Urinary bladder (tissue), 4 donors: ENCODE data around the gene BCL11A. TPM values are rescaled to one million over a fixed set of nuclear protein-coding genes. Genes with fewer than 3 reads are reported as not detected.

Experiments used
- DNase-seq: peaks from one replicate; pipeline ENCODE4 v3.0.0-alpha.2; 2015; ENCODE audit errors: extremely low spot score
- H3K27ac ChIP-seq: one replicate; pipeline ENCODE4 v1.5.1; 2013; ENCODE audit warnings: low read depth, mild to moderate bottlenecking, moderate library complexity
- H3K36me3 ChIP-seq: one replicate; pipeline ENCODE4 v1.6.1; 2013; ENCODE audit warnings: mild to moderate bottlenecking, moderate library complexity; ENCODE audit not compliant: insufficient read depth
- H3K4me1 ChIP-seq: one replicate; pipeline ENCODE4 v1.6.1; 2013; ENCODE audit warnings: mild to moderate bottlenecking, moderate library complexity; ENCODE audit not compliant: insufficient read depth
- H3K4me3 ChIP-seq: one replicate; pipeline ENCODE4 v1.5.1; 2013; ENCODE audit warnings: low read depth, low read length
- WGBS: extraction: QIAGEN DNeasy Blood & Tissue Kit; methylation state at CpG from one replicate; pipeline ENCODE4 v1.1.7; 2013; 5-methylcytosine and 5-hydroxymethylcytosine counted together
- polyA plus RNA-seq: library from polyadenylated mRNA; stranded (reverse); fragments of 200-250 nt; gene quantifications from one replicate; pipeline ENCODE4 v1.2.3, GENCODE V29; 2013
- total RNA-seq: library from RNA; depleted of rRNA; stranded (reverse); fragments of >200 nt; gene quantifications from one replicate; pipeline ENCODE4 v1.2.3, GENCODE V29; 2014
- donor health status: healthy with polysubstance abuse.
- donor health status: healthy.

The BCL11A gene
- total and polyA plus RNA-seq, 2 donors = 2.4 to 10.9 TPM

GRCh38 chr2:60547841-60548240, 5.6 kb downstream of the BCL11A start:
- H3K4me1 ChIP-seq = peaks cover 2% of the 10 kb centered on the region
- no peak overlapping the region for H3K27ac ChIP-seq

DNA sequence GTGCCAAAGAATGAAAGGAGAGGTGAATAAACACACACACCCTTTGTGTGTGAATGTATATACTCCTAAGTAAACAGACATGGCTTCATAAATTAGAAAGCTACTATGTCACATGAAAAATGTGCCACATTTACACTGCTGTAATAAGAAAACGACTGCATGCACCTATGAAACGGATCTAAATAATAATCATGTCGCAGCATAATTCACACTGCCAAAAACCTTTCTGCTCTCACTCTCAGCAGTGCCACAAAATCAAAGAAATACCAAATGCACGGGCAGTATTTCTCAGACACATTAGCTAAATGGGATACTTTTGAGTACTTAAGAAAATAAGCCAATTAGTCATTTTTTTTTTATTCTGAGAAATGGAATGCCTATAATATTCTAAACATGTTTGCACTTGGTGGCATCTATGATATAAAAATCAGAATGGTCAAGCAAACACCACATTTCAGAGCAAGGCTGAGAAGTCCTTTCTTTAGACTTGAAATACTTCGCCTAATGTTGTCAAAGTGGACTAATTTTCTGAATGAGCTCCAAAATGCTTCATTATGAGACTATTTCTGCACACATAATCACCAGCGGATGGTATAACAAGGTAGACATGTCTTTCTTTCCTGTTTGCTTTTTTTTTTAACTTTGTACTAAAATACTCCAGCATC, 6.6 kb downstream of the BCL11A start:
- no peaks in the 10 kb centered on the region for H3K36me3 ChIP-seq
- H3K4me3 ChIP-seq = no peak overlapping the region
- DNase-seq = no peak
- no peak overlapping the region for H3K27ac ChIP-seq
- H3K4me1 ChIP-seq = peaks cover 2% of the 10 kb centered on the region
- WGBS = 81% methylated on average over 6 of the region's 6 CpGs

More at GRCh38 chr2:60547841-60548240, 5.6 kb downstream of the BCL11A start:
- Histone ChIP-seq H3K4me3 (no peak overlapping the region), H3K36me3 (no peaks in the 10 kb centered on the region)
- no peak for DNase-seq

DNA sequence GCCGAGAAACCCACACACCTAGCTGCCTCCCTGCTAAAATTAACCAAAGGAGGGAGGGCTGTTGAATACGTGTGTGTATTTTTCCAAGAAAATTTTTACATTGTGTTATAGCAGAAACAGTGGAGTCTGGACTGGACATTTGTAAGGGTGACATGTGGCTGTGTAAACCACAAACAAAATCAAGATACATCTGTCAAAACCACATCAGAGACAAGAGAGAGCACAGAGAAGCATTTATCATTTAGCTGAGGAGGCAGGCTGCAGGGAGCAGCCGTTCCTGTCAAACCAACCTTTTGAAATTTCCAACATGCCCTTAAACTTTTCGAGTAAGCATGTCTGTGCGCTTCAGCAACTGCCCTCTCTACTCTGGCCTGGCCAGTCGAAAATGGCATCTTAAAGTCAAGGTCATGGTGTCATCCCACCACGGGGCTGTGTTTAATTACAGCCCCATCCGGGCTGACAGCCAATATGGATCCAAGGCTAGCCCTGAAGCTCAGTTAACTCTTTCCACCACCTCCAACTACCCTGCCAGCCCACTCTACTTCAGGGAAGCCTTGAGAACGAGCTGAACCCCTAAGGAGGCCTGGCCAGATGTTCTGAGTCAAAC, 8.4 kb downstream of the BCL11A start:
- peaks cover 2% of the 10 kb centered on the region for H3K36me3 ChIP-seq
- H3K4me3 ChIP-seq = no peak overlapping the region
- no peaks in the 10 kb centered on the region for H3K4me1 ChIP-seq
- no peak overlapping the region for H3K27ac ChIP-seq
- DNase-seq = no peak
- 52% methylated on average over 9 of the region's 9 CpGs for WGBS

- no peak for DNase-seq
- Histone ChIP-seq H3K4me1 (no peaks in the 10 kb centered on the region), H3K36me3 (peaks cover 2% of the 10 kb centered on the region), H3K27ac (no peak overlapping the region), H3K4me3 (no peak overlapping the region)
- WGBS = 69% methylated on average over 7 of the region's 7 CpGs
Observed at GRCh38 chr2:60544062-60544461, 9.4 kb downstream of the BCL11A start.

DNA sequence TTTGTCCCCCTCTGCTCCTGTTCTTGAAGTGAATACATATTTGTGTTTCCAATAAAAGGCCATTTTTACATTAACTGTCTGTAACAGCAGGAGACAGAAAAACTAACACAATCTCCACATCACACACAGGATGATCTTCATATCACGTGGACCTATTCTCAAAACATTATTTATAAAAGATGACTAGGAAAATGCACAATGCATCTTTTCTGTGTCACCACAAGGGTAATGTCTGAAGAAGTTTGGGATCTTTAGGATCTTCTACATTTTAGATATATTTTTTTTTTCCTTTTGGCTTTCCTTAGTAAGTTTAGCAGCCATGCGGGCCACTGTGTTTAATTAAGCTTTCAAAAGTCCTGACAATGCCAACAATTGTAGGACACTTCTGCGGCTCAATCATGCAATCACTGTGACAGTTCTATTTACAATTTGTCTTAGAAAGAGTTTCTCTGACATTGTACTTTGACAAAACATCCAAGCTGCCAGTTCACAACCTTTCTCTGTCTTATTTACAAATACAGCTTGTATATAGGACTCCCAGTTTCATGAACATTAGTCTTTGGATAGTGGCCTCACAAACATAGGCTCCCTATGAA, 12.3 kb downstream of the BCL11A start:
- Histone ChIP-seq H3K4me1 (no peaks in the 10 kb centered on the region), H3K27ac (no peak overlapping the region), H3K4me3 (no peak overlapping the region), H3K36me3 (peaks cover 2% of the 10 kb centered on the region)
- WGBS = 90% methylated on average over 3 of the region's 3 CpGs
- DNase-seq = no peak

GRCh38 chr2:60540074-60540473, 13.4 kb downstream of the BCL11A start:
- H3K27ac ChIP-seq = no peak overlapping the region
- no peak for DNase-seq
- no peaks in the 10 kb centered on the region for H3K4me1 ChIP-seq
- H3K4me3 ChIP-seq = no peak overlapping the region
- peaks cover 2% of the 10 kb centered on the region for H3K36me3 ChIP-seq
- 89% methylated on average over 2 of the region's 2 CpGs for WGBS

- peaks cover 2% of the 10 kb centered on the region for H3K36me3 ChIP-seq
- 96% methylated on average over 5 of the region's 5 CpGs for WGBS
- no peak overlapping the region for H3K4me3 ChIP-seq
- H3K27ac ChIP-seq = no peak overlapping the region
- no peaks in the 10 kb centered on the region for H3K4me1 ChIP-seq
- DNase-seq = no peak
Observed at GRCh38 chr2:60539140-60539539, 14.3 kb downstream of the BCL11A start.

GRCh38 chr2:60538101-60538500, 15.4 kb downstream of the BCL11A start:
- H3K27ac ChIP-seq = no peak overlapping the region
- peaks cover 2% of the 10 kb centered on the region for H3K36me3 ChIP-seq
- 87% methylated on average over 9 of the region's 9 CpGs for WGBS
- no peak for DNase-seq
- no peaks in the 10 kb centered on the region for H3K4me1 ChIP-seq
- H3K4me3 ChIP-seq = no peak overlapping the region

- H3K4me3 ChIP-seq = no peak overlapping the region
Observed at GRCh38 chr2:60536746-60537145, 16.7 kb downstream of the BCL11A start.

GRCh38 chr2:60535685-60536312, 17.7 kb downstream of the BCL11A start:
- H3K36me3 ChIP-seq = no peaks in the 10 kb centered on the region
- WGBS = 81% methylated on average over 11 of the region's 11 CpGs
- no peak for DNase-seq
- H3K27ac ChIP-seq = no peak overlapping the region
- H3K4me3 ChIP-seq = no peak overlapping the region
- H3K4me1 ChIP-seq = peaks cover 2% of the 10 kb centered on the region

More at GRCh38 chr2:60536746-60537145, 16.7 kb downstream of the BCL11A start:
- H3K4me1 ChIP-seq = peaks cover under 1% of the 10 kb centered on the region
- DNase-seq = no peak
- H3K27ac ChIP-seq = no peak overlapping the region
- peaks cover 2% of the 10 kb centered on the region for H3K36me3 ChIP-seq
- 22% methylated on average over 1 of the region's 1 CpG for WGBS

- Histone ChIP-seq H3K4me3 (no peak overlapping the region), H3K36me3 (no peaks in the 10 kb centered on the region), H3K4me1 (peaks cover 2% of the 10 kb centered on the region), H3K27ac (no peak overlapping the region)
- 62% methylated on average over 6 of the region's 6 CpGs for WGBS
- no peak for DNase-seq
Observed at GRCh38 chr2:60534892-60535684, 18.4 kb downstream of the BCL11A start.

- no peak overlapping the region for H3K27ac ChIP-seq
- no peak overlapping the region for H3K4me3 ChIP-seq
- no peak for DNase-seq
- peaks cover 2% of the 10 kb centered on the region for H3K4me1 ChIP-seq
- 55% methylated on average over 8 of the region's 8 CpGs for WGBS
- no peaks in the 10 kb centered on the region for H3K36me3 ChIP-seq
Observed at GRCh38 chr2:60534052-60534685, 19.3 kb downstream of the BCL11A start.
